Adrenal gland (tissue), 12 donors: ENCODE results near the gene NECTIN1. TPM values are rescaled to one million over a fixed set of nuclear protein-coding genes. Genes with fewer than 3 reads are reported as not detected.

Experiments
- DNase-seq, 7 donors: peaks; one replicate each; pipeline ENCODE4 v3.0.0-alpha.2; 2019 to 2020
- H3K27ac ChIP-seq, 5 donors: fragments of 200-600 bp; sonication (generic) in 4 of 5; 1 replicate in 3 of 5; 2 replicates in 2 of 5; pipeline versions ENCODE4 v1.5.1 to v1.8.0; 2016 to 2020; ENCODE audit warnings: mild to moderate bottlenecking in 1 of 5
- H3K27me3 ChIP-seq: fragments of 200-600 bp; 2 replicates; pipeline ENCODE4 v1.8.0; 2021
- H3K36me3 ChIP-seq, 2 donors: fragments of 200-600 bp; replicated peaks in 1 of 2; 1 replicate in 1 of 2; 2 replicates in 1 of 2; pipeline versions ENCODE4 v1.5.1 to v1.8.0; 2018 to 2022
- H3K4me1 ChIP-seq, 2 donors: fragments of 200-600 bp; replicated peaks in 1 of 2; 1 replicate in 1 of 2; 2 replicates in 1 of 2; pipeline versions ENCODE4 v1.5.1 to v1.8.0; 2018 to 2021
- H3K4me3 ChIP-seq, 4 donors: fragments of 200-600 bp; sonication (generic) in 3 of 4; one replicate each; pipeline ENCODE4 v1.5.1; 2016 to 2018
- H3K9me3 ChIP-seq, 3 donors: fragments of 200-600 bp; sonication (generic) in 1 of 3; replicated peaks in 1 of 3; 1 replicate in 2 of 3; 2 replicates in 1 of 3; pipeline versions ENCODE4 v1.5.1 to v1.8.0; 2016 to 2021
- CTCF ChIP-seq, 6 experiments: fragments of 450-650 bp in 4 of 6; fragments of 200-600 bp in 2 of 6; sonication (generic) in 1 of 6; IDR thresholded peaks; 1 replicate in 5 of 6; 2 replicates in 1 of 6; pipeline versions ENCODE4 v1.5.1 to v1.8.0; 2016 to 2021; ENCODE audit warnings: antibody characterized with exemption in 6 of 6, mild to moderate bottlenecking in 2 of 6, moderate library complexity in 1 of 6
- POLR2A ChIP-seq, 2 donors: fragments of 450-650 bp; IDR thresholded peaks; one replicate each; pipeline ENCODE4 v1.6.1; 2017; ENCODE audit warnings: antibody characterized with exemption in 2 of 2, mild to moderate bottlenecking in 2 of 2, moderate library complexity in 1 of 2
- WGBS, 4 donors: extraction: QIAGEN DNeasy Blood & Tissue Kit in 2 of 4; methylation state at CpG; one replicate each; pipeline versions ENCODE4 v1.1.5 to v1.1.7; 2013 to 2017; 5-methylcytosine and 5-hydroxymethylcytosine counted together
- intact Hi-C, 2 donors: fragments of 100-400 bp; cut with DNase I; formaldehyde crosslinking; loops; one replicate each; pipeline versions ENCODE4 v1.14.1 to v1.15.0; 2022 to 2023
- polyA plus RNA-seq, 3 donors: library from polyadenylated mRNA; stranded (reverse); fragments of 200-250 nt in 2 of 3; fragments of 350-450 nt in 1 of 3; fragmentation: Illumina TruSeq in 1 of 3; extraction: RNeasy Lipid Tissue Mini Kit (QIAGEN cat#74804) in 1 of 3; gene quantifications; one replicate each; pipeline ENCODE4 v1.2.3, GENCODE V29; 2013 to 2014
- total RNA-seq, 9 donors: library from RNA; depleted of rRNA in 4 of 9; stranded (reverse); fragments of >200 nt in 4 of 9; fragments of 120-200 nt in 1 of 9; fragmentation: NEBNext Ultra II Directional in 1 of 9; extraction: Animal tissue kit (Norgen Biotek cat#: 25700) in 1 of 9; gene quantifications; one replicate each; pipeline versions ENCODE4 v1.1.0 to v1.2.4, GENCODE V29; 2013 to 2023
- donor health status: healthy with polysubstance abuse.
- donor health status: Bipolar disorder and iron deficiency.
- donor health status: DM: yes; HTN: yes; CAD: no.
- donor health status: DM: no; HTN: no; CAD: no.
- donor health status: DM: no; HTN: no; CAD: no.
- donor health status: DM: yes; HTN: yes; CAD: no.

Gene NECTIN1
- total and polyA plus RNA-seq, 12 donors = 1.6 to 19.6 (median 5.4) TPM

- intact Hi-C loops = loop anchor here (5.0 kb wide), 3 partner anchors 67 to 373 kb away; no protein-coding TSS in a partner anchor
- Histone ChIP-seq H3K4me1 (peaks cover 2 to 6% of the 10 kb centered on the region in 2 donors), H3K27me3 (peaks cover 2% of the 10 kb centered on the region), H3K27ac (no peak overlapping the region), H3K4me3 (no peak overlapping the region), H3K9me3 (no peaks in the 10 kb centered on the region), H3K36me3 (no peaks in the 10 kb centered on the region)
- no peak for TF ChIP-seq CTCF (IDR thresholded peaks at IDR 0.05)
- no peak for TF ChIP-seq POLR2A (IDR thresholded peaks at IDR 0.05)
- 80 to 90% (median 85%) methylated on average over 2 of the region's 2 CpGs for WGBS, 4 donors
- DNase-seq = no peak
These were observed 5.8 kb upstream of the NECTIN1 start for GRCh38 chr11:119734788-119735187.

- no peak for TF ChIP-seq CTCF (IDR thresholded peaks at IDR 0.05)
- TF ChIP-seq POLR2A (IDR thresholded peaks at IDR 0.05) = no peak
- H3K4me1 ChIP-seq = peaks cover 16 to 24% of the 10 kb centered on the region in 2 donors
- no peaks in the 10 kb centered on the region for H3K27me3 ChIP-seq
- H3K9me3 ChIP-seq = no peaks in the 10 kb centered on the region
- no peaks in the 10 kb centered on the region for H3K36me3 ChIP-seq
- 70 to 86% (median 77%) methylated on average over 5 to 6 of the region's 6 CpGs for WGBS, 4 donors
- no peak for DNase-seq
- intact Hi-C loops = loop anchor here in 1 of 2 donors (5.0 kb wide), 1 partner anchor 64 kb away; no protein-coding TSS in a partner anchor
- H3K4me3 ChIP-seq = no peak overlapping the region
- no peak overlapping the region for H3K27ac ChIP-seq
These were observed 1.9 kb upstream of the NECTIN1 start for GRCh38 chr11:119730789-119731386.

- intact Hi-C loops = loop anchor here in 1 of 2 donors (5.0 to 10.0 kb wide), 2 partner anchors 63 to 245 kb away; no protein-coding TSS in a partner anchor
- Histone ChIP-seq H3K9me3 (no peaks in the 10 kb centered on the region), H3K27me3 (no peaks in the 10 kb centered on the region), H3K36me3 (no peaks in the 10 kb centered on the region), H3K27ac (peak overlapping the region in 2 of 5 donors; percentile 87 to 98), H3K4me3 (peak overlapping the region in 2 of 4 donors; percentile 62 to 85), H3K4me1 (peaks cover 16 to 24% of the 10 kb centered on the region in 2 donors)
- WGBS, 4 donors = 17 to 49% (median 25%) methylated on average over 9 to 21 of the region's 21 CpGs
- TF ChIP-seq CTCF (IDR thresholded peaks at IDR 0.05) = no peak
- TF ChIP-seq POLR2A (IDR thresholded peaks at IDR 0.05) = no peak
- DNase-seq = peak; percentile 62 to 85 (median 71)
These were observed 1.1 kb upstream of the NECTIN1 start for GRCh38 chr11:119729951-119730613.

GRCh38 chr11:119729581-119729927 is 554 bp upstream of the NECTIN1 start:
- Histone ChIP-seq H3K36me3 (no peaks in the 10 kb centered on the region), H3K9me3 (no peaks in the 10 kb centered on the region), H3K27ac (peak overlapping the region in 3 of 5 donors; percentile 66 to 98 (median 87)), H3K4me3 (peak overlapping the region in 2 of 4 donors; percentile 62 to 85), H3K4me1 (peaks cover 16 to 24% of the 10 kb centered on the region in 2 donors), H3K27me3 (no peaks in the 10 kb centered on the region)
- TF ChIP-seq CTCF (IDR thresholded peaks at IDR 0.05) = peak in 2 of 6 experiments; percentile 13 to 32
- TF ChIP-seq POLR2A (IDR thresholded peaks at IDR 0.05) = no peak
- intact Hi-C loops = loop anchor here in 1 of 2 donors (10.0 kb wide), 1 partner anchor 245 kb away; no protein-coding TSS in a partner anchor
- WGBS, 4 donors = 1 to 2% (median 1%) methylated on average over 10 to 21 of the region's 21 CpGs
- DNase-seq = no peak
